ENCODE data around the gene IL17RD. TPM values are rescaled to one million over a fixed set of nuclear protein-coding genes. Genes with fewer than 3 reads are reported as not detected.

IL17RD gene
- total and polyA plus RNA-seq, 2 experiments from 2014 or later, result 10.7 to 104 TPM

- Histone ChIP-seq H3F3A (replicated peaks; ENCODE audit: low read depth) (0 out of 2 replicates have a peak, but pooled peaks cover 2% of the 10 kb centered on the region), H3K79me2 (replicated peaks; ENCODE audit: insufficient read depth) (no peaks in the 10 kb centered on the region; the same call in 1 of the 2 replicates), H4K20me1 (replicated peaks; ENCODE audit: insufficient read depth) (no peaks in the 10 kb centered on the region; the same call in 1 of the 2 replicates), H3K4me2 (no peak overlapping the region), H2AFZ (no peak overlapping the region), H3K27me3 (ENCODE audit: insufficient read depth) (no peaks in the 10 kb centered on the region), H3K36me3 (ENCODE audit: insufficient read depth) (no peaks in the 10 kb centered on the region), H3K4me1 (ENCODE audit: insufficient read depth) (peaks cover 22% of the 10 kb centered on the region), H3K4me3 (no peak overlapping the region), H3K9me2 (ENCODE audit: insufficient read depth) (no peaks in the 10 kb centered on the region), H3K27ac (ENCODE audit: low read depth) (no peak overlapping the region)
- no peak overlapping the region for H3K27ac Mint-ChIP-seq
- H3K9me3 Mint-ChIP-seq, result no peaks in the 10 kb centered on the region
- H3K4me1 Mint-ChIP-seq, result peaks cover 31% of the 10 kb centered on the region
- ATAC-seq, result no peak
- H3K27me3 Mint-ChIP-seq (ENCODE audit: insufficient read depth, low read depth, poor library complexity), result peaks cover 3% of the 10 kb centered on the region
- H3K36me3 Mint-ChIP-seq (ENCODE audit: low read depth), result no peaks in the 10 kb centered on the region; the same call in 2 of the 3 replicates
- no peak overlapping the region for H3K4me3 Mint-ChIP-seq
- TF ChIP-seq ETS1 (IDR thresholded peaks at IDR 0.05) (no peak), EZH2phosphoT487 (IDR thresholded peaks at IDR 0.05; ENCODE audit: unreplicated experiment) (no peak), EZH2 (IDR thresholded peaks at IDR 0.05; ENCODE audit: low read depth, unreplicated experiment) (no peak), NANOG (IDR thresholded peaks at IDR 0.05; ENCODE audit: borderline replicate concordance) (no peak), ZNF462 (CRISPR knock-in tag; IDR thresholded peaks at IDR 0.05) (no peak), CREB1 (CRISPR knock-in tag; IDR thresholded peaks at IDR 0.05; ENCODE audit: low read depth) (no peak), REST (IDR thresholded peaks at IDR 0.05; ENCODE audit: unreplicated experiment) (no peak), CTCF (conservative IDR thresholded peaks at IDR 0.05; ENCODE audit: low read depth in 2 of 2) (no peak), JUNB (IDR thresholded peaks at IDR 0.05; ENCODE audit: unreplicated experiment) (no peak), ZNF331 (CRISPR knock-in tag; IDR thresholded peaks at IDR 0.05; ENCODE audit: low read depth) (no peak), STAT1 (IDR thresholded peaks at IDR 0.05; ENCODE audit: unreplicated experiment) (no peak), ZNF114 (CRISPR knock-in tag; IDR thresholded peaks at IDR 0.05) (no peak), POLR2AphosphoS5 (IDR thresholded peaks at IDR 0.05; ENCODE audit: low read depth) (no peak)
- DNase-seq (ENCODE audit: low spot score), result no peak
Measured at GRCh38 chr3:57064001-57064400, 101.2 kb downstream of the IL17RD start.
